Endothelial cell of umbilical vein (primary cell): ENCODE data around the gene SUGCT.

Experiments used
- EZH2 ChIP-seq: IDR thresholded peaks from 2 replicates; pipeline ENCODE4 v1.6.1; 2012; ENCODE audit warnings: borderline replicate concordance, low read depth, mild to moderate bottlenecking, moderate library complexity, low read length, inconsistent platforms; ENCODE audit not compliant: severe bottlenecking
- JUN ChIP-seq: IDR thresholded peaks from 2 replicates; pipeline ENCODE4 v1.6.1; 2011; ENCODE audit warnings: borderline replicate concordance, low read depth; ENCODE audit not compliant: insufficient read length, insufficient read depth
- POLR2A ChIP-seq: IDR thresholded peaks from 2 replicates; pipeline ENCODE4 v1.6.1; 2012; ENCODE audit warnings: low read depth, mild to moderate bottlenecking, control low read depth, low read length
- TF ChIP-seq, protein P1 (sequence below), 2 donors: IDR thresholded peaks; 1 replicate in 1 of 2; 2 replicates in 1 of 2; pipeline ENCODE4 v1.5.1; 2011; ENCODE audit warnings: low read length in 2 of 2, mild to moderate bottlenecking in 2 of 2, moderate library complexity in 2 of 2, control low read depth in 1 of 2, inconsistent platforms in 1 of 2, low read depth in 1 of 2; ENCODE audit not compliant: insufficient read depth in 1 of 2; ENCODE audit errors: extremely low read depth in 1 of 2

DNA sequence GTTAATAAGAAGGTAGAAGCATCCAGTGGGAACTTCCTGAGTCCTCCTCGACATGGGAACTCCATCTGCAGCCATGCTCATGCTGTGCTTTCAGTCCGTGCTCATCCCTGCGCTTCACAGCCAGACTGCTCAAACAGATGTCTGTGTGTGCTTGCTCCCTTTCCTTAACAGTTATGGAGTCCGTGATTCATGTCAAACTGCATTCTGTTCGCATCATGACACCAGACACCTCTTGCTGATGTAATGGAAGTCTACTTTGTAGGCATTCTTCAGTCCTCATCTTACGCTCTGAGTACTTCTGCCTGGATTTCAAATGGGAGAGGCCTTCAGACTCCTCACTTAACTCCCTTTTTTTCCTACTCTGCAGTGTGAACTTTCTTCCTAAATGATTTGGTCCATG is 304.9 kb downstream of the SUGCT start:
- TF ChIP-seq, protein P1, sequence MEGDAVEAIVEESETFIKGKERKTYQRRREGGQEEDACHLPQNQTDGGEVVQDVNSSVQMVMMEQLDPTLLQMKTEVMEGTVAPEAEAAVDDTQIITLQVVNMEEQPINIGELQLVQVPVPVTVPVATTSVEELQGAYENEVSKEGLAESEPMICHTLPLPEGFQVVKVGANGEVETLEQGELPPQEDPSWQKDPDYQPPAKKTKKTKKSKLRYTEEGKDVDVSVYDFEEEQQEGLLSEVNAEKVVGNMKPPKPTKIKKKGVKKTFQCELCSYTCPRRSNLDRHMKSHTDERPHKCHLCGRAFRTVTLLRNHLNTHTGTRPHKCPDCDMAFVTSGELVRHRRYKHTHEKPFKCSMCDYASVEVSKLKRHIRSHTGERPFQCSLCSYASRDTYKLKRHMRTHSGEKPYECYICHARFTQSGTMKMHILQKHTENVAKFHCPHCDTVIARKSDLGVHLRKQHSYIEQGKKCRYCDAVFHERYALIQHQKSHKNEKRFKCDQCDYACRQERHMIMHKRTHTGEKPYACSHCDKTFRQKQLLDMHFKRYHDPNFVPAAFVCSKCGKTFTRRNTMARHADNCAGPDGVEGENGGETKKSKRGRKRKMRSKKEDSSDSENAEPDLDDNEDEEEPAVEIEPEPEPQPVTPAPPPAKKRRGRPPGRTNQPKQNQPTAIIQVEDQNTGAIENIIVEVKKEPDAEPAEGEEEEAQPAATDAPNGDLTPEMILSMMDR (IDR thresholded peaks at IDR 0.05; ENCODE audit: extremely low read depth in 1 of 2, insufficient read depth in 1 of 2, low read depth in 1 of 2, low read length in 2 of 2) = no peak
- TF ChIP-seq POLR2A (no peak), JUN (no peak), EZH2 (no peak)
